ENCODE results near the gene FAM163B.

The FAM163B gene

DNA sequence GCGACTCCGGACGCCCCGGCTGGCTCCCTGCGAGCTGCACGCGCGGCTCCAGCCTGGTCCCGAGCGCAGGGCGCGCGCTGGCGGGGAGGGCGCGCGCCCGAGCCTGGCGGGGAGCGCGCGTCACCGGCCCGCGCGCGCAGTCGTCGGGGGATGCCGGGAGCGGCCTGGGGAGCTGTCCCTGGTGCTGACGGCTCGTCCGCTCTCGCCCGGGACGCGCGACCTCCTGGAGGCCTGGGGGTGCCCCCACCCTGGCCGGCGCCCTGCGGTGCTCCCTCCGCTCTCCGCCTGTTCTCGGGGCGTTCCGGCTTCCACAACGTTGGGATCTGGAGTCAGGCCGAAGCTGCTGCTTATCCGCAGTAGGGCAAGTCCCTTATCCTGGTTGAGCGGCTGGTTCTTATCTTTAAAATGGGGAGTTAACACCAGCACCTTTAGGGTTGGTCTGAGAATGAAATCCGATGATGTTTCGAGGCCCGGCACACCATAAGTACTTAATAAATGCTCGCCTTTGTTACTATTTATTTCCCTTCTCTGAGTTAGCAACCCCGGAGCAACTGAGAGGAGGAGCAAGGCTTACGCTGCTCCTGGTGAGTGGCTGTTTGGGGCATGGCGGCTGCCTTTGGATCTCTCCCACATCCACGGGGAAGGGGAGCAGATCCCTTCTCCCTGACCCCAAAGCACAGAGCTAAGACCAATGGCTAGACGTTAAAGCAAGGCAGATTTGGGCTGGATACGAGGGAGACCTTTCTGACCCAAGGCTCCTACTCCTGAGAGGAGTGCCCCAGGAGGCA, at the start of gene FAM163B:
FAM163B (minus strand) TSS at position 79 of the 788 bp plus-strand sequence. CDS start 29,166 bp downstream, outside the sequence.
- peak; percentile 36 for DNase-seq

DNA sequence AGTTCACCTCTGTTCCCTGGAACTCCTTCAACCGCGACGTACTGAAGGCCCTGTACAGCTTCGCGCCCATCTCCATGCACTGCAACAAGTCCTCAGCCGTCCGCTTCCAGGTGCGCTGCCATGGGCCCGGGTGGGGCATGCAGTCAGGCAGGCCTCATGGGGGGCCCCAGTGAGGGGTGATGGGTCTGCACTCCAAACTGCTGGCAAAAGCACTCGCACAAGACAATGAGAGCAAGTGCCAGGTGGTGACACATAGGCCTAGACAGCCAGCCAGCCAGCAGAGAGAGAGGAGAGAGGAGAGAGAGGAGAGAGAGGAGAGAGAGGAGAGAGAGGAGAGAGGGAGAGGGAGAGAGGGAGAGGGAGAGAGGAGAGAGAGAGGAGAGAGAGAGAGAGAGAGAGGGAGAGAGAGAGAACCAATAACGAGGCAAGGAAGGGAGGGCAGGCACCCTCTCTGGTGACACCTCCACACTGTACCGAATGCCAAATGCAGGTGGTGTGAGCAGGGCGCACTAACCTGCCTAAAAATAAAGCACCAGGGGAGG, 48.0 kb upstream of the FAM163B start:
- DNase-seq: no peak

DNA sequence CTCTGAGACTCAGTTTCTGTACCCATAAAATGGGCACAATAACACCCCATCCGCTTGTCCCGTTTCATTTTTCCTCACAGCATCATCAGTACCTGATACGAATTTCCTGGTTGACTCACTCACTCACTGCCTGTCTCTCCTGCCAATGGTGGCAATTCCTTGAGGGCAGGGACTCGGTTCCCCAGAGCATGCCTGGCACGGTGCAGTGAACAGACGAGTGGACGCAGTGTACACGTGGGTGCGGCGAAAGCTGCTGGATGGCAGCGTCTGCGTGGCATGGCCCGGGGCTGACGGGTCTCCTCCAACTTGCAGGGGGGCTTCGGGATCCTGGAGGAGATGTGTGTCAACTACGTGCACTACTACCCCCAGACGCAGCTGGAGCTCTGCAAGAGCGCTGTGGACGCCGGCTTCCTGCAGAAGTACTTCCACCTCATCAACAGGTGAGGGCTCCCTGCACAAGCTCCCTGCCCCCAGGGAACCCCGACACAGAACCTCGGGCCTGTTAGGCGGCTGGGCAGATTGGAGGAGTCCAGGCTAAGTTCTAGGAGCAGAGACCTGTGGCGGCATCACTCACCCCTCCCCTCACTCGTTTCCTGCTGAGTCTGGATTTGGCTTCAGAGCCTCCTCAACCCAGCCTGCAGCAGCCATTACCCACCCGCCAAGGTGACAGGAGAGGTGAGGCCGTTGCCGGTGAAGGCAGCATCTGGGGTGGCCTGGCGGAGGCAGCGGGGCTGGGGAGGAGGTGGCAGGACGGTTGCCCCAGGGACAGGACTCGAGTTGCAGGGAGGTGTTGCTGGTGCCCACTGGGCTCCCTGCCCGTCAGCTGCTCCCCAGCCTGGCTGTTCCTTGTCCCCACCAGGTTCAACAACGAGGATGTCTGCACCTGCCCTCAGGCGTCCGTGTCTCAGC, 47.3 kb upstream of the FAM163B start:
- peak; percentile 14 for DNase-seq

DNA sequence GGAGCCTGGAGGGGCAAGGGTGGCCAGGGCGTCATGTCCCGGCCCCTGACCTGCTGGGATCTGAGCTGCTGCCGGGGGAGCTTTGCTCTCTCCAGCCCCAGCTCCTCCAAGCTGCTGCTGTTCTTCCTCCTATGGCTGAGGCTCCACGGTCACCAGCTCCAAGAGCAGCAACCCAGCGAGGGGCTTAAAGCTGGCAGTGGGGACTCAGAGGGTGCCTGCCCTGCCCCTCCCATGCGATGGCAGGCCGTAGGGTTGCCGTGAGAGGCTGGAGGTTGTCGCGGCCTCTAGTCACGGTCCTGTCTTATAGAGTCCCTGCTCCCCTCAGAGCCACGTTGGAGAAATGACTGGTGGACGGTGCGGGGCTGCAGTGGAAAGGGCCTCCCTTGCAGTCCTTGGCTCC, 46.5 kb upstream of the FAM163B start:
- no peak for DNase-seq

DNA sequence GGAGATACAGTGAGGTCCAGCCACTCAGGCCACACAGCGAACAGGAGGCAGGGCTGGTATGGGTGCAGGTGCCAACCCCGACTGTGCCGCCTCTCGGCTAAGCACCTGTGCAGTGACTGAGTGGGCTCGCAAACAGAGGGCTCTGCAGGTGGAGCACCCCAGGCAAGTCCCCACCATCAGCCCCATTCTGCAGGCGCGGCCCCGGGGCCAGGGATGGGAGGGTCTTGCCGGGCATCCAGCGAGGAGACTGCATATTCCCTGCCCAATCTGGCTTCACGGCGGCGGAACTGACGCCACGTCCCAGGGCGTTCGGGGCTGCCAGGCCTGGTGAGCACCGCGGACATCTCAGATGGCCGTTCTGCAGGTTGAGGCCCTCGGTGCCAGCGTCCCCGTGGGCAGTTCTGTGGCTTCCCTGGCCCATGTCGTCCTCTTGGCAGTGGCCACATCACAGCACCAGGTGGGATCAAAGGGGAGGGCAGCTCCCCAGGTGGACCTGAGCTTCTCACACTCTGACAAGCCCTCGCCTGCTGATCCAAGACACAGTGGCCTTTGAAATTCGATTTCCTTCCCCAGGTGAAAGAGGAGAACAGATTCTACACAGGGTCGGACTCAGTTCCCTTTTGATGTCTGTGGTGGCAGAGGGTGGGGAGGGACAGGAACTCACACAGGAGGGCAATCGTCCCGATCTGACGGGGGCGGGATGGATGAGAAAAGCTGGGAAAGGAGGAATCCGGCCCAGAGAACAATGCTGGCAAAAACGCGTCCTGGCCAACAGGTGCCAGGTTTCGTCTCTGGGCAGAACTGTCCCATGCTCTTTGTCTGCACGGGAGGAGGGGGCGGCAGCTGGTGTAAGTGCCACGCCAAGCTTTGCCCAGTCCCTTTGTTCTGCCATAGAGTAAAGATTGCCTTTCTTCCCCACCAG, 45.8 kb upstream of the FAM163B start:
- no peak for DNase-seq

DNA sequence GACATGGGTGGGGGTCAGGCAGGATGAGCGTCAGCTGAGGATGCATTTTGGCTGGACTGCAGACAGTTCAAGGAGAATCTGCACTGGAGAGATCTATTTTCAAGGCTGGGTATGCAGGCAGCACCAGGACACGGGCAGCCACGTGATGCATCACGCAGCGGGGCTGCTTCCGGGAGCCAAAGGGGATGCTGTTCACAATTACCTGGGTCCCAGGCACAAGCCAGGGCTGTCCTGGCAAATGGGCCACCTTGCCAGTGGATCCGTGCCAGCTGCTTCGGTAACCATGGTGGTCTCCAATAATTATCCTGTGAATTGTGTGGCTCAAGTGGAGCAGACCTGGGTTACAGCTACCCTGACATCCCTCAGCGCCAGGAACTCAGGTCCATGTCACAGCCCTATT, 44.4 kb upstream of the FAM163B start:
- no peak for DNase-seq

DNA sequence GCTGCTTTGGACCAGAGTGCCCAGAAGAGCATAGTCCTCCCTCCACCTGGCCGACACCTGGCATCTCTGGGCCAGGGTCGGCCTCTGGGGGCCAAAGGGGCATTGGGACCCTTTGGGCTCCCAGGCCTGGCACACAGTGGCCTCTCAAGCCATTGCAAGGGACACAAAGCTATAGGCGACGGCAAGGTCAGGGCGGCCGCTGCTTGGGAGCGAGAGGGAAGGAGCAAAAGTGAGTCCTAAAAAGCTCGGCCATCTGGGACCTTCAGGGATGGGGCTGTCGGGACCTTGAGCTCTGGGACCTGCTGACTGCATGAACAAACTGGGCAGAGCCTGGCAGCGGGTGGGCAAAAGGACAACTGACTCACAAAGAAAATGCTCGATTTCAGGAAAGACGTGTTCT, 40.8 kb upstream of the FAM163B start:
- no peak for DNase-seq

DNA sequence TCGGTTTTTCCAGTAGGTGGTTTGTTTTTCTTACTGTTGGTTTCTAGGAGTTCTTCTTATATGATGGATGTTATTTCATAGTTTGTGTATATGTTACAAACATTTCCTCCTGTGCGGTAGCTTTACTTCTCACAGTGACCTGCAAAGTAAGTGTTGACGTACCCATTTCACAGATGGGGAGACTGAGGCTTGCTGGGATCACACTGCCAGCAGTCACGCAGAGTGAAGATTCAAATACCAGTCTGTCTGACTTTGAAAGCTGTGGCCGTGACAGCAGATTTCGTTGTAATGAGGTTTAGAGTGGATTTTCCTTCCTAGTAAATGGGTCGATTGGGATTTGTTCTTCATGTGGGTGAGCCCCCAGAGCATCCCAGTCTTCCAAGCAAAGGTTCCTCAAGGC, 40.0 kb upstream of the FAM163B start:
- no peak for DNase-seq

DNA sequence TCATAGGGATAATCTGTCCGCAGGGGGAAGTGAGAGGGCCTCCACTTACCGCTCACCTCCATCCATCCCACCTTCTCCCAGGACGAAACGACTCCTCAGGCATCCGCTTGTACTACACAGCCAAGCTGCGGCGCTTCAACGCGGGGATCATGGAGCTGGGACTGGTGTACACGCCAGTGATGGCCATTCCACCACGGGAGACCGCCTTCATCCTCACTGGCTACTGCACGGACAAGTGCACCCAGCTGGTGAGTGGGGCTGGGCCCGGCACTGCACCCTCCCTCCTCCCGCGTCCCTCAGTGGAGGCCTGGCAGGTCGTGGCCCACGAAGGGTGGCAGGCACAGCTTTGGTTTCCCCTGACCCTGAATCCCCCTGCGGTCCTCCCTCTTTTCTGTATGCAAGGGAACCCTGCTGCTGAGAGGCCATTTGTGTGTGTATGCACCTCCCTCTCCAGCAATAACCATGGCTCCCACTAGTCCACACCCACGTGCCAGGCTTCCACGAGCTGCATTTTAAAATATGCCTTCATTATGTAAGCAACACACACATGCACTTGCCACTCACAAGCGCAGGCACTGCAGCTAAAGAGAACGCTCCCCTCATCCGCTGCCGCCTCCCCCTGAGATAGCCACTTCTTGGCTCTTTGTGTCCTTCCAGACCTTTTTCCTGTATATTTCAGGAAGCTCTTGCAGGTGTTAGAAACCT, 38.7 kb upstream of the FAM163B start:
- no peak for DNase-seq

DNA sequence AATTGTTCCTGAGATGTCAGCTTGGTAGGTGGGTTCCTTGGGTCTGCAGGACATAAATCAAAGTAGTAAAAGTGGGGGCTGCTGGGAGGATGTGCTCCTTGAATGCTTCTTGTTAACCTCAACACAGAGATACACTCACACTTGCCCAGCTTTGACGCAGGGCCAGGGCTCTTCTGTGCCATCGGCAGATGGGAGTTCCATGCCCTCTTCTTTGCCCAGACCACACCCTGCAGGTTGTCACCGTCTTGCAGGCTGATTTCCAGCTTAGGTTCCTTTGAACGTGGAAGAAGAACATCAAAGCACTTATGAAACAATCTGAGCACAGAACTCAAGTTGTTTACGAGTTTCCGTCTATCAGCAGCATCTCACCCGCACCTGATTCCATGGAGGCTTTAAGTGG, 38.0 kb upstream of the FAM163B start:
- DNase-seq: no peak

DNA sequence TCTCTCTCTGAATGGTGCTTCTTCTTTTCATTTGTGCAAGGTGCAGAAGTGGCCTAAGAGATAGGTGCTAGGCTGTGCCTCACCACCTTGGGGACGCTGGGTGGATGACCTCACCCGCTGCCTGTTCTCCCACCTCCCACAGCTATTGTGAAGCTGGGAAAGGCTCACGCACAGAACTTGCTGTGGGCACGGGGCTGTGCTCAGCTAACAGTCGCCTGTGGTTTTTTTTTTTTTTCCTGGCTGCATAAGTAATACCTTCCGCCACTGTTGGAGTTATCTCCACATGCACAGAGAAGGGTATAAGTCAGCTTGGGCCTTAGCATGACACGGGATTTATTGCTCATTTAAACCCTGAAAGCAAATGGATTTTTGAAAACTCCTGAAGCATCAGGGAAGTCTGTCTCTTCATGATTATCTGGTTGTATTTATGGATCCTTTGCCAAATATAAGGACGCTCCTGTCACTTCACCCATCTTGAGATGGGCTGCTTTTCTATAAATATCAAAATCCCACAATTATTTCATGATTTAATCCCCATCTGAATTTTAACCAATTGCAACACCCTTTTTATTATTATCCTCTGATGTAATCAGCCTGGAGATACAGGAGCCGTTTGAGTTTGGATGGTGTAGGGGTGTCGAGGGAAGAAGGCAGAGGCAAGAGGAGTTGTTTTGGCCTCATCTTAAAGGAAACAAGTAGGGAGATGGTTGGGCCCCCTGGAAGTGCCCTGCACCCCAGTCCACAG, 36.0 kb upstream of the FAM163B start:
- DNase-seq: no peak

DNA sequence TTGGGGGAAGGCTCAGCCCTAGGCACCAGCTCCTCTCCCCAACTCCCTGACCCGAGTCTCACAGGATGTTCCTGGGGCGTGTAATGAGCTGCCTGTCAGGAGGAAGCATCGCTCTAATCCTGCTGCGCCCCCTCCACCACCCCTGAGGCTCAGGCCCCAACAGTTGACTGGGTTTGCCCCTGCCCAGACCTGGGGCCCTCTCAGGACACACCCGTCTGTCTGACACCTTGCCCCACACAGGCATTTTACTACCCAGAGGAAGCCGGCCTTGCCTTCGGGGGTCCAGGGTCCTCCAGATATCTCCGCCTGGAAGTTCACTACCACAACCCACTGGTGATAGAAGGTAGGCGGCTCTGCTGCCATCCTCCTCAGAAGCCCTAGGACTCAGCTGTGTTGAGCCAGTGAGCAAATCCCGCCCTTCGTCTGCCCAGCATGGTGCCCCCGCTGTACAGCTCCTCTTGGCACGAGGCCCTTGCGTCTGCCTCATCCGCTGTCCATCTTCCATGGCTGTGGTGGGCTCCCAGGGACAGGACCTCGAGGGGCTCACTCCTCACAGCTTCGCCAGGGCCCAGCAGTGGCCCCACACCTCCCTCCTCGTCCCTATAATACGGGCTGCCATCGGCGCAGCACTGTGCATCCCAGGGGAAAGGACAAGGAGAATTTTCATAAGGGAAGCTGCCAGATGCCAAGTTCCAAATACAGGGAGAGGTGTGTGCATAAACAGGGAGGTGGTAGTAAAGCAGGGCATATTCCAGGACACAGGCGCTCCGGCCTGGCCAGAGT, 35.0 kb upstream of the FAM163B start:
- DNase-seq: no peak

DNA sequence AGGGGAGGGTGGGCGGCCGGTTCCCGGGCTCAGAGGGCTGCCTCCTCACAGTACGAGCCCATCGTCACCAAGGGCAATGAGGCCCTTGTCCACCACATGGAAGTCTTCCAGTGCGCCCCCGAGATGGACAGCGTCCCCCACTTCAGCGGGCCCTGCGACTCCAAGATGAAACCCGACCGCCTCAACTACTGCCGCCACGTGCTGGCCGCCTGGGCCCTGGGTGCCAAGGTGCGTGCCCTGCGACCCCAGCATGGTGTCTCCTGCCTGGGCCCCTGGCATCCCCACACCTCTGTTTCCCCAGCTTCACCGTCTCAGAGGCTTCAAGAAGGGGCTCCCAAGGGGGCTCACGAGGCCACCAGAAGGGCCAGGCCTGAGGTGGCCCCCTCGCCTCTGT, 34.2 kb upstream of the FAM163B start:
- DNase-seq: no peak

DNA sequence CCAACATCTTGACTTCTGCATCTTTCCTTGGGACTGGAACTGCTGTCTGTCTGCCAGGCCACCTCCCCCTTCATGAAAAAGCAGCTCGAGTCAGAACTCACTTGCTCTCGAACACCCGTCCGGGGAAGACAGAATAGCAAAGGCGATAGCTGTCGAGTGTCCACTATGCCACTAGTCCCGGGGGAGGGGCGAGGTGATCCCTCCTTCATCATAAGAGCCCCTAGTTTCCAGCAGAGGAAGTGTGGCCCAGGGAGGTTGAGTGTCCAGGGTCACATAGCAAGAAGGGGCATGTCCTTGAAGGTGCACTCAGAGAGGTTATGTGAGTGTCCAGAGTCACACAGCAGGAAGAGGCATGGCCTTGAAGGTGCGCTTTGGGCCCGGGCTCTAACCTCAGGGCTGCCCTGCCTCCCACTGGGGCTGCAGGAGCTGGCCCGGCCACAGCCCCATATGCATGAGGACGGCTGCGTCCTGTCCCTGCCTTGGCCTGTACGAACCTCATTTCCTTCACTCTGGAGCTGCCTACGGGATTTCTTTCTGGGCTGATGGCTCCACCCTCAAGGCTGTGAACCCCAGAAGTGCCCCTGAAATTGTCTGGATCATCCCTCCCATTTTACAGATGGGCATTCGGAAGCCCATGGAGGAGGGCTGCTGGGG, 33.6 kb upstream of the FAM163B start:
- DNase-seq: no peak

DNA sequence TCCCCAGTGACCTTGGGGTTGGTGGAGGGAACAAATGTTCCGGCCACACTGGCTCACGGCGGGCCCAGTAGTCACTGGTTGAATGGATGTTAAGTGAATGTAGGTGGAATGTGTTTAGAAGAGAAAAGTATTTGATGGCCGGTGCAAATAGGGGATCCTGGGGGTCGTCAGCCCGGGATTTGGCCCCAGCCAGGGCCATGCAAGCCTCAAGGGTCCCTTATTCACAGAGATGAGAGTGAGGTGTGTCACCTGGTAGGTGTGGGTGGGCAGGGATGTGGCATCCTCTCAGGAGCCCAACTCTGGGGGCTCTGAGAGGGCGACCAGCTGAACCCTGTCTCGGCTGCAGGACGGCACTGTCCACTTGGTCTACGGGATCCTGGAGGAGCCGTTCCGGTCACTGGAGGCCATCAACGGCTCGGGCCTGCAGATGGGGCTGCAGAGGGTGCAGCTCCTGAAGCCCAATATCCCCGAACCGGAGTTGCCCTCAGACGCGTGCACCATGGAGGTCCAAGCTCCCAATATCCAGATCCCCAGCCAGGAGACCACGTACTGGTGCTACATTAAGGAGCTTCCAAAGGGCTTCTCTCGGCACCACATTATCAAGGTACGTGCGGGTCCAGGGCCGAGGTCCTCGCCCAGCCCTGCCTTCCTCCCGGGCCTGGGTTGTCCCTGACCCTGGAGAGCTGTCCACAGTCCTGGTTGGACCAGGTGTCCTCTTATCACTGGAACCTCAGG, 32.8 kb upstream of the FAM163B start:
- no peak for DNase-seq

DNA sequence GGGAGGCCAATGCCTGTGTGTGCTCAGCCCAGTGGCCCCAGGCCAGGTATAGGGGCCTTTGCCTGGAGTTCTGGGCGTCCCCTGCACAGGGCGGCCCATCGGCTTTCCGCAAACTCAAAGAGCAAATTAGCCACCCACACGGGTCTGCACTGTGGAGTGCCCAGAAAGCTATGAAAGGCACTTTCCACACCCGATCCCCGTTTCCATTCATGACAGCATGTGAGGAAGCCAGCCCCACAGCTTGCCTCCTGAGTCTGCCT, 32.1 kb upstream of the FAM163B start:
- no peak for DNase-seq

DNA sequence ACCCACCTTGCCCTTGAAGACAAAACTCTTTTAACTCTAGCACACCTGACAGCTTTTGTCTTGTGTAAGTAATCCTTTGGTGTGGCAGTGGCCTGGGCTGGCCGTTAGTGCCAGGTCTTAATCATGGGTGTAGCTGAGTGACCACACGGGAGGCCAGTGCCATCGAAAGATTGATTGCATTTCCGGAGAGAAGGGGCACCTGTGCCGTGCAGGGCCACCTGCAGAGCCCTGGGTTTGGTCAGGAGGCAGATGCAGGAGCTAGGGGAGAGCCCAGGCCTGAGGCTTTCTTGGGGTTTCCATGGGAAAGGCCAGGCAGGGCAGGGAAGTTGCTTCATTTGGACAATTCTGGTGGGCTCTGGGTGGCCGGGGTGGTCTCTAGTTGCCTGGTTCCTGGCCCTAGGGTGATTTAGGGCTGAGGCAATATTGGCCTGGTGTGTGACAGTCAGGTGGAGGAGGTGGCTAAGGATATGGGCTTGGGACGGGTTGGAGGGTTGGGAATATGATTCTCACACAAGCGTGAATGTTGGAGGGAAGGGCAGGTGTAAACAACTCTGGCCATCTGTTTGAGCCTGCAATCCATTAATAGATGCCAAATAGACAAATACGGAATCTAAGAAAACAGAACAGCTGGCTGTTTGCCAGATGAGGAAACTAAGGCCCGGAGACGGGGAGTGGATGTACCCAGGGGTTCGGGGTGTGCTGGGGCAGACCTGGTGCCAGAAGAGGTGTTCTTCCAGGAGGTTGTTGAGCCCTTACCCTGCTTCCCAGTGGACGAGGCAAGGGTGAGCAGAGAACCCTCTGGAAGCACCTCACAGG, 31.6 kb upstream of the FAM163B start:
- no peak for DNase-seq

DNA sequence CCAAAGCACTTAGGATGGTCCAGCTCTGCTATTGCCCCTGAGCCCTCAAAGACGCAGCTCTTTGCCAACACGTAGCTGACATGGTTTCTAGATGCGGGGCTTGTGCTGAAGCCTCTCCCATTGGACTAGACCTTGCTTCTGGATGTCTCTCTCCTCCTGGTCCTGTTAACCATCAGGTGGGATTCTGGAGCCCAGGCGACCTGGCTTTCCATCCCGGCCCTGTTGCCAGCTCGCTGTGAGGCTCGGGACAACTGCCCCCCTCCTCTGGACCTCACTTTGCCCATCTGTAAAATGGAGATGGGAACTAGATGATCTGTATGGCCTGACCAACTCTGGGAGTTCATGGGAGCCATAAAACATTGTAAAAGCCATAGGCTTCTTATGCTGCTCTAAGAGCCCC, 31.0 kb upstream of the FAM163B start:
- DNase-seq: no peak

DNA sequence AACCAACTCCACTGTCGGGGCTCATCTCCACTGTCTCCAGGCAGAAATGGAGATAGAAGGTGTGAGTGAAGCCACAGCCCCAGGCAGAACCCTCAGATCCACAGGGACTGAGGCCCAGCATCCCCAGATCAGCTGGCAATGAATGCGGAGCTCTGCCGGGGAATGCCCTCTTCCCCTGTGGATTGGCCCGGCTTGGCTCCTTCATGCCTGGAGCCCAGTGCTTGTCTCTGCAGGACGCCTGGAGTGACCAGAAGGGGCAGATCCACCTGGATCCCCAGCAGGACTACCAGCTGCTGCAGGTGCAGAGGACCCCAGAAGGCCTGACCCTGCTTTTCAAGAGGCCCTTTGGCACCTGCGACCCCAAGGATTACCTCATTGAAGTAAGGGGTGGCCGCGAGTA, 30.4 kb upstream of the FAM163B start:
- no peak for DNase-seq

All from stimulated activated CD4-positive, alpha-beta T cell treated with anti-CD3 and anti-CD28 coated beads, Interleukin-4, amount 100 ng/mL, for 24 hours (primary cell).